H9 (cell line): Measurements from ENCODE around the gene CPXM2. TPM values are rescaled to one million over a fixed set of nuclear protein-coding genes. Genes with fewer than 3 reads are reported as not detected.

ENCODE experiments used
- DNase-seq: peaks from one replicate; pipeline ENCODE4 v3.0.0-alpha.2; 2017
- H2AFZ ChIP-seq: one replicate; pipeline ENCODE4 v1.6.1; 2013; ENCODE audit warnings: mild to moderate bottlenecking, low read length, control low read depth, moderate library complexity
- H2AK5ac ChIP-seq: 2 replicates; pipeline ENCODE4 v1.6.1; 2013; ENCODE audit warnings: low read length, control low read depth, mixed read lengths; ENCODE audit not compliant: insufficient read length
- H2BK120ac ChIP-seq: one replicate; pipeline ENCODE4 v1.6.1; 2013; ENCODE audit warnings: low read depth, mild to moderate bottlenecking, low read length, control low read depth, inconsistent platforms; ENCODE audit not compliant: poor library complexity, severe bottlenecking
- H2BK12ac ChIP-seq: 2 replicates; pipeline ENCODE4 v1.6.1; 2013; ENCODE audit warnings: low read length, control low read depth, mixed read lengths, low read depth; ENCODE audit not compliant: insufficient read length
- H2BK15ac ChIP-seq: 2 replicates; pipeline ENCODE4 v1.6.1; 2013; ENCODE audit warnings: low read depth, low read length, control low read depth
- H2BK20ac ChIP-seq: one replicate; pipeline ENCODE4 v1.6.1; 2013; ENCODE audit warnings: low read depth, mild to moderate bottlenecking, low read length, control low read depth, inconsistent platforms; ENCODE audit not compliant: poor library complexity, severe bottlenecking
- H2BK5ac ChIP-seq: 2 replicates; pipeline ENCODE4 v1.6.1; 2013; ENCODE audit warnings: low read length, control low read depth, mixed read lengths; ENCODE audit not compliant: insufficient read length
- H3K14ac ChIP-seq: 2 replicates; pipeline ENCODE4 v1.6.1; 2013; ENCODE audit warnings: low read length, control low read depth; ENCODE audit not compliant: insufficient read depth
- H3K18ac ChIP-seq: 2 replicates; pipeline ENCODE4 v1.6.1; 2013; ENCODE audit warnings: low read depth, mild to moderate bottlenecking, mixed read lengths, low read length, control low read depth; ENCODE audit not compliant: insufficient read length
- H3K23ac ChIP-seq: 2 replicates; pipeline ENCODE4 v1.6.1; 2013; ENCODE audit warnings: low read length, control low read depth, mixed read lengths, low read depth; ENCODE audit not compliant: insufficient read length
- H3K23me2 ChIP-seq: 2 replicates; pipeline ENCODE4 v1.6.1; 2013; ENCODE audit warnings: low read depth, mild to moderate bottlenecking, mixed read lengths, low read length, control low read depth; ENCODE audit not compliant: insufficient read length, poor library complexity, severe bottlenecking
- H3K27ac ChIP-seq: 2 replicates; pipeline ENCODE4 v1.5.1; 2013; ENCODE audit warnings: low read length, control low read depth, mixed read lengths, low read depth; ENCODE audit not compliant: insufficient read length
- H3K27me3 ChIP-seq: 2 replicates; pipeline ENCODE4 v1.6.1; 2013; ENCODE audit warnings: low read length, control low read depth, inconsistent platforms; ENCODE audit not compliant: insufficient read depth
- H3K4ac ChIP-seq: 2 replicates; pipeline ENCODE4 v1.6.1; 2013; ENCODE audit warnings: low read depth, mild to moderate bottlenecking, control low read depth, inconsistent platforms, low read length, moderate library complexity
- H3K4me1 ChIP-seq: 2 replicates; pipeline ENCODE4 v1.6.1; 2013; ENCODE audit warnings: low read length, control low read depth, inconsistent platforms; ENCODE audit not compliant: insufficient read depth
- H3K4me2 ChIP-seq: 2 replicates; pipeline ENCODE4 v1.6.1; 2013; ENCODE audit warnings: low read length, control low read depth, mixed read lengths; ENCODE audit not compliant: insufficient read length, insufficient read depth
- H3K56ac ChIP-seq: 2 replicates; pipeline ENCODE4 v1.6.1; 2013; ENCODE audit warnings: low read depth, mild to moderate bottlenecking, mixed read lengths, low read length, control low read depth; ENCODE audit not compliant: insufficient read length
- H3K79me1 ChIP-seq: 2 replicates; pipeline ENCODE4 v1.6.1; 2013; ENCODE audit warnings: low read depth, mild to moderate bottlenecking, moderate library complexity, low read length, control low read depth, inconsistent platforms; ENCODE audit not compliant: insufficient read depth, poor library complexity, severe bottlenecking
- H3K79me2 ChIP-seq: 2 replicates; pipeline ENCODE4 v1.6.1; 2013; ENCODE audit warnings: low read length, control low read depth, inconsistent platforms; ENCODE audit not compliant: insufficient read depth
- H3K9ac ChIP-seq: 2 replicates; pipeline ENCODE4 v1.6.1; 2013; ENCODE audit warnings: low read length, control low read depth, mixed read lengths; ENCODE audit not compliant: insufficient read length; ENCODE audit errors: extremely low read depth
- H3K9me3 ChIP-seq: one replicate; pipeline ENCODE4 v1.6.1; 2013; ENCODE audit warnings: low read depth, low read length, inconsistent platforms; ENCODE audit not compliant: control insufficient read depth
- H3T11ph ChIP-seq: one replicate; pipeline ENCODE4 v1.6.1; 2013; ENCODE audit warnings: mild to moderate bottlenecking, low read length, control low read depth, inconsistent platforms
- H4K20me1 ChIP-seq: one replicate; pipeline ENCODE4 v1.6.1; 2013; ENCODE audit not compliant: control insufficient read depth, insufficient read length, insufficient read depth
- H4K5ac ChIP-seq: 2 replicates; pipeline ENCODE4 v1.6.1; 2013; ENCODE audit warnings: low read depth, mild to moderate bottlenecking, mixed read lengths, low read length, control low read depth; ENCODE audit not compliant: insufficient read length
- H4K8ac ChIP-seq: replicated peaks from 2 replicates; pipeline ENCODE4 v1.6.1; 2013; ENCODE audit warnings: low read length, control low read depth, mixed read lengths, low read depth; ENCODE audit not compliant: insufficient read length
- H4K91ac ChIP-seq: 2 replicates; pipeline ENCODE4 v1.6.1; 2013; ENCODE audit warnings: low read depth, mild to moderate bottlenecking, moderate library complexity, mixed read lengths, low read length, control low read depth; ENCODE audit not compliant: insufficient read length
- H3K27ac Mint-ChIP-seq, 3 experiments: 2 replicates in 2 of 3; 3 replicates in 1 of 3; pipeline ENCODE4 v1.8.0; 2020 to 2021; ENCODE audit warnings: mixed read lengths in 3 of 3, mild to moderate bottlenecking in 1 of 3, moderate library complexity in 1 of 3
- H3K27me3 Mint-ChIP-seq: 2 replicates; pipeline ENCODE4 v1.8.0; 2021; ENCODE audit warnings: low read depth, mild to moderate bottlenecking, moderate library complexity, mixed read lengths
- H3K36me3 Mint-ChIP-seq, 3 experiments: 2 replicates in 2 of 3; 3 replicates in 1 of 3; pipeline ENCODE4 v1.8.0; 2020 to 2021; ENCODE audit warnings: low read depth in 3 of 3, mixed read lengths in 3 of 3; ENCODE audit not compliant: insufficient read depth in 1 of 3
- H3K4me1 Mint-ChIP-seq, 2 experiments: 2 replicates each; pipeline ENCODE4 v1.8.0; 2020; ENCODE audit warnings: mixed read lengths in 2 of 2
- H3K4me3 Mint-ChIP-seq, 2 experiments: 2 replicates in 1 of 2; 3 replicates in 1 of 2; pipeline ENCODE4 v1.8.0; 2020 to 2021; ENCODE audit warnings: mild to moderate bottlenecking in 2 of 2, mixed read lengths in 2 of 2, moderate library complexity in 1 of 2
- H3K9me3 Mint-ChIP-seq, 2 experiments: 2 replicates in 1 of 2; 3 replicates in 1 of 2; pipeline ENCODE4 v1.8.0; 2020; ENCODE audit warnings: mild to moderate bottlenecking in 2 of 2, mixed read lengths in 2 of 2, moderate library complexity in 1 of 2
- CTCF ChIP-seq: fragments of 200-600 bp; sonication (generic); conservative IDR thresholded peaks from 3 replicates; pipeline ENCODE4 v1.8.0; 2021; ENCODE audit warnings: antibody characterized with exemption, mild to moderate bottlenecking
- WGBS: extraction: QIAGEN DNeasy Blood & Tissue Kit; methylation state at CpG from one replicate; pipeline ENCODE4 v1.1.7; 2013; ENCODE audit warnings: missing lambda C conversion rate, low lambda C conversion rate, mixed read lengths; ENCODE audit not compliant: insufficient read length; ENCODE audit errors: extremely low coverage; 5-methylcytosine and 5-hydroxymethylcytosine counted together
- total RNA-seq: library from RNA; stranded (reverse); gene quantifications from 2 replicates; pipeline ENCODE4 v1.2.1, GENCODE V29; 2021

CPXM2 gene
- total RNA-seq, 1 experiment from 2014 or later = 1.7 TPM

GRCh38 chr10:123889821-123890220 lies 1.8 kb downstream of the CPXM2 start:
- Histone ChIP-seq H3K56ac (no peak overlapping the region), H3T11ph (no peak overlapping the region), H2BK12ac (no peak overlapping the region), H2AFZ (no peak overlapping the region), H4K8ac (no peak overlapping the region), H3K4me1 (peaks cover 3% of the 10 kb centered on the region; the same call in 1 of the 2 replicates), H2BK5ac (no peak overlapping the region), H3K14ac (no peak overlapping the region), H3K9me3 (no peaks in the 10 kb centered on the region), H3K27me3 (no peaks in the 10 kb centered on the region; the same call in 1 of the 2 replicates), H3K9ac (no peak overlapping the region), H2BK20ac (no peak overlapping the region), H3K4me2 (no peak overlapping the region), H2AK5ac (no peak overlapping the region), H3K27ac (no peak overlapping the region), H4K91ac (no peak overlapping the region), H3K23me2 (peaks cover 7% of the 10 kb centered on the region), H4K20me1 (no peaks in the 10 kb centered on the region), H3K79me1 (no peaks in the 10 kb centered on the region), H2BK15ac (no peak overlapping the region), H3K79me2 (no peaks in the 10 kb centered on the region; the same call in 1 of the 2 replicates), H2BK120ac (no peak overlapping the region), H3K23ac (no peak overlapping the region), H3K4ac (no peak overlapping the region), H4K5ac (no peak overlapping the region), H3K18ac (no peak overlapping the region)
- H3K4me1 Mint-ChIP-seq = peaks cover 12 to 31% of the 10 kb centered on the region in 2 experiments
- no peaks in the 10 kb centered on the region for H3K36me3 Mint-ChIP-seq
- WGBS = no CpG with 5 or more reads among the region's 4 CpGs
- no peak overlapping the region for H3K27ac Mint-ChIP-seq
- peaks cover 0 to 3% of the 10 kb centered on the region in 2 experiments; a peak in 2 of 5 replicates for H3K9me3 Mint-ChIP-seq
- no peak for DNase-seq
- no peak overlapping the region for H3K4me3 Mint-ChIP-seq
- H3K27me3 Mint-ChIP-seq = peaks cover 50% of the 10 kb centered on the region
- TF ChIP-seq CTCF = no peak
